8988T (cell line): ENCODE measurements around the gene COL27A1.

Experiments
- DNase-seq: peaks from one replicate; pipeline ENCODE4 v3.0.0; 2011

Gene COL27A1

GRCh38 chr9:114347675-114348074 lies 192.3 kb downstream of the COL27A1 start:
- DNase-seq, result no peak

GRCh38 chr9:114348261-114348905 lies 193.0 kb downstream of the COL27A1 start:
- DNase-seq, result no peak

DNA sequence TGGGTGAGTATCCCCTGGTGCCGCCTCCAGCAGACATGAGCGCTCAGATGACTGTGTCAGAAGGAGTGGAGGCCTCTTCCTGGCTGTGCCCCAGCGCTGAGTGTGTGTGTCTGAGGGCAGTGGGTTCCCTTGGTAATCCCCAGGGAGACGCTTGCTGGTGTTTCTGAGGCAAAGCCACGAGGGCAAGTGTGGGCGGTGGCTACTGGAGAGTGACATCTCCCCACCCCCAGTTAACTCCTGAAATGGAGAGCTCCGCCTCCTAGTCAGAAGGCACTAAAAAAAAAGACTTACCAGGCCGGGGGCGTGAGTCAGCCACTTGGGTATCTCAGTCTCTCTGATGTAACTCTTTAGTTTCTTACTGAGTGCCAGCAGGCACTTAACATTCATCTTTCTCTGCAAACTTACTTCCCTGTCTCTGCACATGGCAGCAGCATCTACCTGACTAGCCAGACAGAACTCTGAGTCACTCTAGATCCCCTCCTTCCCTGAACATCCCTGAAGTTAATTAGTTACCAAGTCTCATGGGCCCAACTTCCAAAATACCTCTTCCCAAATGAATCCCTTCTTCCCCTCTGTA lies 193.7 kb downstream of the COL27A1 start:
- peak; percentile 47 for DNase-seq

DNA sequence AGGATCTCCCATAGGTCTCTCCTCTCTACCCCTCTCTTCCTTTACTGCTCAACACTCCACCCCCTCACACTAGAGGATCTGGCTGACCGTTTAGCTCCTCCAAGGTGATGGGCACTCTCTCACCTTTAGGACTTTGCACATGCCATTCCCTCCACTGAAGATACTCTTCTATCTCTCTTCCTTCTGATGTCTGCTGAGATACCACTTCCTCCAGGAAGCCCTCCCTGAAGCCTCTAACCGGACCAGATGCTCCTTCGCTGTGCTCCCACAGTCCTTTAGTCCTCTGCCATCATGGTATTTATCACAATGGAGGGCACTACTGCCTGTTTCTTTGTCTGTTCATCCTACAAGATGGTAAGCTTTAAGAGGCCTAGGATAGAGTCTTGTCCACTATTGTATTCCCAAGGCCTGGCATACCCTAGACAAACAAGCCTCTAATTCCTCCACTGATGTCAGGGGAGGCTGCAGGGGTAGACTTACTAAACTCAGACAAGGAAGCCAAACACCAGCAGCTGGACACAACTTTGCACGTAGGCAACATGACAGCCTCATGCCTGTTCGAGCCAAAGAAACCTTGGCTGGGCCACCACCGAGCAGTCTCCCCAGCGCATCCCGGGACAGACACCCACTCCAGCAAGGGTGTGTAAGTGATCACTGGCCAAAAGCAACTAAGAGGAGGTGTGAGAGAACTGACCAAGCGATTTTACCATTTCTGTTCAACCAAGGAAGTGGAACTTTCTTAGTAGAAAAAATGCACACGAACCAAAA lies 194.6 kb downstream of the COL27A1 start:
- DNase-seq, result no peak

DNA sequence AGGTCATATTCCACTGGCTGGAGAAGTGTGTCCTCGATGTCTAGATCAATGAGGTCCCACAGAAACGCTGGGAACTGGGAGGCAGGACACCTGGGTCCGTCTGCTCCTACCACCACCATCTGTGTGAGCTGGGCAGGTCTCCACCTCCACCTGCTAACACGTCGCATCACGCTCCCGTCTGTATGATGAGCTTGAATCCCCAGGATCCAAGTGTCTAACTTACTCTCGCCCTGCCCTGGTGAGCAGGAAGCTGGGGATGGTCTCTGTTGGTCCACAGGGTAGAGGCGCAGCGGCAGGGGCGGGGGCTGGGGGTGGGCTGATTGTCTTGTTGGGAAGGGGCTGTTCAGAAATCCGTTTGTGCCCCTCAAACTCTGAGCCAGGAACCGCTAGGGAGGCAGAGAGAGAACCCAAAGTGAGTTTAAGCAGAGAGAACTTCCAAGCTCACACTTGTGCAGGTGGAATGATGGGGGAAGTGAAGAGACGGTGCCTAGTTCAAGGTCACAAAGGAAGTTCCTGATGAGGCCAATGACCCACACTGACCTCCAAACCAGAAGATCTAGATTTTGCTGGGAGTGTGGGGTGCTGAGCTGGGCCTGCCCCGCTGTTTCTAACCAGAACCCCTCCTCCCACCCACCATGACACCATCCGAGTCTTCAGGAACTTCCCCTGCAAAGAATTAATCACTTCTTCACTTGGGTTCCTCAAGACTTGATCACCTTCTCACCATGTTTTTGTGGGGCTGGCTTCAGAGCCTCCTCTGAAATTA lies 195.5 kb downstream of the COL27A1 start:
- no peak for DNase-seq

DNA sequence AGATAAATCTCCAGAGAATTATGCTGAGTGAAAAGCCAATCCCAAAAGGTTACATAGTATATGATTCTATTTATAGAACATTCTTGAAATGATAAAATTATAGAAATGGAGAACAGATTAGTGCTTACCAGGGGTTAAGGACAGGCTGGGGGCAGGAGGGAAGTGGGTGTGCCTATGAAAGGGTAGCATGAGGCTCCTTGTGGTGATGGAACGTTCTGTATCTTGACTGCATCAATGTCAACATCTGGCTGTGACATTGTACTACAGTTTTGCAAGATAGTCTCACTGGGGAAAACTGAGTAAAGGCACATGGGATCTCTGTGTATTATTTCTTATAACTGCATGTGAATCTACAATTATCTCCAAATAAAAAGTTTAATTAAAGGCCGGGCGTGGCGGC lies 196.6 kb downstream of the COL27A1 start:
- DNase-seq, result no peak

DNA sequence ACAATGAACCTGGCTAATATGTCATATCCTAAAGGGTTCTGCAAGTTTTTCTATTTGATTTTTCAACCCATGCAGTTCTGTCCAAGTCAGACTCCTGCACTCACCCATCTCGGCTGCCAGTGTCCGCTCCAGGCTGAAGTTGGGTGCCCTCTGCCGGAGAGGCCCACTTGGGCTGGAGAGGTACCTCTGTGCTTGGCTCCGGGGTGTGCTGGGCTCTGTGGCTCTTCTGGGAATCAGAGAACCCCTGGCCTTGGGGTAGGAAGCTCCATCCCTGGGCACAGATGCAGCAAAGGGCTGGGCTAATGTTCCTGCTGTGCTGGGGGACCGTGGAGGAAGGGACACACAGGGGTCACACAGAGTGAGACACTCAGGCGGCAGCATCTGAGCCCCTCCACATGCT lies 200.5 kb downstream of the COL27A1 start:
- DNase-seq, result no peak

DNA sequence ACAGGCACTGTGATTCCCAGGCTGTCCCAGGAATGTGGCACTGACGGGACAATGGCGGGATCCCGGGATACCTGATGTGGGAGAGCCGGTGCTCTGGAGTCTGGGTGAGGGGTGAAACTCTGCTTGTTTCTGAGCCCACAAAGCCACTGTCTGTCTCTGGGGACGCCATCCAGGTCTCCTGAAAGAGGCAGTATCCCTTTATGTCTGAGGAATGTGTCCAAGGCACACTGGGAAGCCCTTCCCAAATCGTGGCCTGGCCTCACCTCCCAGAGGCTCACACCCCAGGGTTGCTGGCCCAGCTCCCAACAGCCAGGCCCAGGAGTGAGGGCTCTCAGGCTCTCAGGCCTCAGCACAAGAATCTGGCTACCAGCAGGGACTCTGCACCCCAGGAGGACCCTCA lies 201.5 kb downstream of the COL27A1 start:
- no peak for DNase-seq

DNA sequence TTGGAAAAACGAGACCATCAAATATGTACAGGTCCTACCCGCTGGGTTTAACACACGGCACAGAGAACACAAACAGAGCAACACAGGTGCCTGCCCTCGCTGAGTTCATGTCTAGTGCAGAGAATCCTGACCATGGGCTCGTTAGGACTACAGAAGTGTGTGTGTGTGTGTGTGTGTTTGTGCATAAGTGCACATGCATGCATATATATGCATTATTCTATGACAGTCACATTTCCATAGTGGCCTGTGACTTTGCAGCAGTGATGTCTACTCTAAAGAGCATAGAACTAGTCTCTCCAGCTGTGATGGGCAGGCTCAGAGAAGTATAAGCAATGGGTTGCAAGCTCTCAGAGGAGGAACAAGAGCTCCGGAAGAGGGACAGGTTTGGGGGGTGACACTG lies 202.0 kb downstream of the COL27A1 start:
- no peak for DNase-seq

DNA sequence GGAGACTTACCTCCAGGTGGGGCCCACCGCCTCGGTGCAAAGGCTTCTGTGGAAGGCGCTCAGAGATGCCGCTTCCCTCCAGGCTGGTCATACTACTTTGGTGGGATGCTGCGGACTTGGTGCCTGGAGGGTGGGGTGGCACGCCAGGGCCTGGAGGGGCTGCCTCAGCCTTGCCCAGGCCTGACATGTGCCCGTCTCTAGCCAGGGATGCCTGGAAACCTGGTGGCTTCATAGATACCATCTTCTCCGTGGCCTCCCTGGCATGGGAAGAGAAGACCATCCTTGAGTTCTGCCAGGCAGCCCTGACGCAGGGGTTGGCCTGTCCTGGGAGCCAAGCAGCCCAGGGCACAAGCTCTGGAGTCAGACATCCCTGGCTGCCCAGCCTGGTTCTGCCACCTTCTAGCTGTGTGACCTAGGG lies 202.6 kb downstream of the COL27A1 start:
- DNase-seq, result no peak

- DNase-seq, result no peak
Measured at GRCh38 chr9:114359801-114360200, 204.5 kb downstream of the COL27A1 start.

DNA sequence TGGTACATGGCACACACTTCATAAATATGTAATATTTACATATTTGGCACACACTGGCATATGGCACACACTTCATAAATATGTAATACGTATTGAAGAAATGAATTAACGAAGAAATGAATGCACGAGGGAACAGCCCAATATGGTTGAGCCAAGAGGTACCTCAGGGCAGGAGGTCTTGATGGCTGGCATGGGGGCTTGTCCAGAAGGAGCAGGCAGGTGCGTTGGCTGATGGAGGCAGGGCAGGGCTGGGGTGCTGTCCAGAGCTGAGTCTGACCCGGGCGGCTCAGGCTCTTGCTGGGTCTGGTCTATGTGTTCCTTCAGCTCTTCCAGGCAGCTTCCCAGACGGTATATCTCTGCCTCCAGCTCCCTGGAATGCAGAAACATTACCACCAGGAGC lies 206.2 kb downstream of the COL27A1 start:
- DNase-seq, result no peak
